Ovary (tissue), 9 donors: ENCODE results near the gene TSTD2. TPM values are rescaled to one million over a fixed set of nuclear protein-coding genes. Genes with fewer than 3 reads are reported as not detected.

Experiments used
- DNase-seq, 5 donors: peaks; one replicate each; pipeline ENCODE4 v3.0.0-alpha.2; 2019 to 2020
- H3K27ac ChIP-seq, 2 donors: fragments of 200-600 bp; one replicate each; pipeline versions ENCODE4 v1.5.1 to v1.8.0; 2019 to 2022
- H3K27me3 ChIP-seq: fragments of 200-600 bp; one replicate; pipeline ENCODE4 v1.8.0; 2022
- H3K36me3 ChIP-seq: fragments of 200-600 bp; sonication (generic); one replicate; pipeline ENCODE4 v1.5.1; 2019
- H3K4me1 ChIP-seq: one replicate; pipeline ENCODE4 v1.8.1; 2013; ENCODE audit warnings: mild to moderate bottlenecking, moderate library complexity; ENCODE audit not compliant: insufficient read depth
- H3K4me3 ChIP-seq: fragments of 200-600 bp; sonication (generic); one replicate; pipeline ENCODE4 v1.5.1; 2017
- H3K9me3 ChIP-seq, 2 donors: fragments of 200-600 bp in 1 of 2; sonication (generic) in 1 of 2; one replicate each; pipeline versions ENCODE4 v1.5.1 to v1.8.1; 2013 to 2019; ENCODE audit warnings: mild to moderate bottlenecking in 1 of 2, moderate library complexity in 1 of 2
- CTCF ChIP-seq, 3 donors: fragments of 450-650 bp in 2 of 3; fragments of 200-600 bp in 1 of 3; IDR thresholded peaks; one replicate each; pipeline versions ENCODE4 v1.5.1 to v1.8.0; 2016 to 2022; ENCODE audit warnings: antibody characterized with exemption in 3 of 3, mild to moderate bottlenecking in 1 of 3
- EP300 ChIP-seq: sonication (generic); formaldehyde crosslinking; IDR thresholded peaks from one replicate; pipeline ENCODE4 v1.6.1; 2017; ENCODE audit warnings: antibody characterized with exemption
- POLR2A ChIP-seq: fragments of 450-650 bp; IDR thresholded peaks from one replicate; pipeline ENCODE4 v1.6.1; 2017; ENCODE audit warnings: antibody characterized with exemption, mild to moderate bottlenecking, moderate library complexity
- WGBS, 3 donors: extraction: QIAGEN DNeasy Blood & Tissue Kit in 1 of 3; methylation state at CpG; one replicate each; pipeline versions ENCODE4 v1.1.5 to v1.1.7; 2013 to 2017; 5-methylcytosine and 5-hydroxymethylcytosine counted together
- intact Hi-C, 4 donors: fragments of 100-400 bp; cut with DNase I; formaldehyde crosslinking; loops; one replicate each; pipeline versions ENCODE4 v1.11.0 to v1.15.1; 2022 to 2023
- polyA plus RNA-seq, 2 donors: library from polyadenylated mRNA; stranded (reverse); fragments of 200-250 nt in 1 of 2; fragments of 350-450 nt in 1 of 2; fragmentation: Illumina TruSeq in 1 of 2; extraction: RNeasy Lipid Tissue Mini Kit (QIAGEN cat#74804) in 1 of 2; gene quantifications; one replicate each; pipeline ENCODE4 v1.2.3, GENCODE V29; 2013 to 2014
- total RNA-seq, 7 donors: library from RNA; depleted of rRNA in 2 of 7; stranded (reverse); fragments of >200 nt in 2 of 7; fragmentation: NEBNext Ultra II Directional in 3 of 7; extraction: Animal tissue kit (Norgen Biotek cat#: 25700) in 3 of 7; gene quantifications; one replicate each; pipeline versions ENCODE4 v1.1.0 to v1.2.4, GENCODE V29; 2016 to 2023
- donor health status: DM: no; HTN: no; CAD: no; lungs with moderate emphysema.
- donor health status: DM: no; HTN: no; CAD: no.
- donor health status: Bipolar disorder and iron deficiency.
- donor health status: DM: yes; HTN: yes; CAD: no.
- donor health status: DM: no; HTN: no; CAD: no.
- donor health status: DM: yes; HTN: yes; CAD: no.

Gene TSTD2
- total and polyA plus RNA-seq, 9 donors, result 11.4 to 32.2 (median 18.9) TPM

GRCh38 chr9:97672403-97672802 lies 39.2 kb upstream of the TSTD2 start:
- DNase-seq, result no peak
- no peak for TF ChIP-seq EP300
- no peak for TF ChIP-seq CTCF (IDR thresholded peaks at IDR 0.05)
- TF ChIP-seq POLR2A, result no peak
- Histone ChIP-seq H3K9me3 (no peaks in the 10 kb centered on the region), H3K4me3 (no peak overlapping the region), H3K36me3 (no peaks in the 10 kb centered on the region), H3K4me1 (no peaks in the 10 kb centered on the region), H3K27me3 (no peaks in the 10 kb centered on the region), H3K27ac (no peak overlapping the region)
- 89 to 91% (median 89%) methylated on average over 3 of the region's 3 CpGs for WGBS, 3 donors
- intact Hi-C loops, result no loop called here

GRCh38 chr9:97670586-97670985 lies 37.4 kb upstream of the TSTD2 start:
- TF ChIP-seq POLR2A (no peak), EP300 (no peak), CTCF (IDR thresholded peaks at IDR 0.05) (no peak)
- intact Hi-C loops, result no loop called here
- Histone ChIP-seq H3K27ac (no peak overlapping the region), H3K27me3 (no peaks in the 10 kb centered on the region), H3K36me3 (no peaks in the 10 kb centered on the region), H3K4me1 (no peaks in the 10 kb centered on the region), H3K4me3 (no peak overlapping the region), H3K9me3 (no peaks in the 10 kb centered on the region)
- DNase-seq, result no peak
- WGBS, 3 donors, result 42 to 73% (median 72%) methylated on average over 3 of the region's 3 CpGs

GRCh38 chr9:97668485-97668884 lies 35.3 kb upstream of the TSTD2 start:
- TF ChIP-seq POLR2A (no peak), EP300 (no peak), CTCF (IDR thresholded peaks at IDR 0.05) (no peak)
- intact Hi-C loops, result no loop called here
- no peaks in the 10 kb centered on the region for H3K36me3 ChIP-seq
- H3K27ac ChIP-seq, result no peak overlapping the region
- H3K9me3 ChIP-seq, result no peaks in the 10 kb centered on the region
- H3K27me3 ChIP-seq, result no peaks in the 10 kb centered on the region
- H3K4me3 ChIP-seq, result no peak overlapping the region
- H3K4me1 ChIP-seq, result no peaks in the 10 kb centered on the region
- DNase-seq, result no peak
- 63 to 95% (median 93%) methylated on average over 3 of the region's 3 CpGs for WGBS, 3 donors

GRCh38 chr9:97666907-97667686 lies 33.9 kb upstream of the TSTD2 start:
- Histone ChIP-seq H3K27me3 (no peaks in the 10 kb centered on the region), H3K36me3 (no peaks in the 10 kb centered on the region), H3K27ac (no peak overlapping the region), H3K9me3 (no peaks in the 10 kb centered on the region), H3K4me3 (no peak overlapping the region), H3K4me1 (no peaks in the 10 kb centered on the region)
- WGBS, 3 donors, result 79 to 86% (median 82%) methylated on average over 5 of the region's 5 CpGs
- intact Hi-C loops, result no loop called here
- no peak for DNase-seq
- TF ChIP-seq POLR2A, result no peak
- TF ChIP-seq EP300, result no peak
- TF ChIP-seq CTCF (IDR thresholded peaks at IDR 0.05), result no peak
